NCI-H526 (cell line): ENCODE results near the gene TRA2B.
"Not testable (repeated sequence)": the region's sequence is repeated elsewhere in the genome, so short reads cannot be mapped to it uniquely, and the experiment has no call there.

Experiments used
- DNase-seq, 2 experiments: peaks; one replicate each; lab custom pipeline; 2025; lab: John Stamatoyannopoulos, UW

TRA2B gene

GRCh38 chr3:185927501-185928200 lies 10.2 kb downstream of the TRA2B start:
- no peak for DNase-seq

- no peak for DNase-seq
Measured at GRCh38 chr3:185926445-185926844, 11.4 kb downstream of the TRA2B start.

- DNase-seq = no peak
Measured at GRCh38 chr3:185925353-185925752, 12.5 kb downstream of the TRA2B start.

- no peak for DNase-seq
Measured at GRCh38 chr3:185924375-185924774, 13.4 kb downstream of the TRA2B start.

GRCh38 chr3:185920184-185920583 lies 17.6 kb downstream of the TRA2B start:
- DNase-seq = no peak

GRCh38 chr3:185916042-185916833 lies 21.6 kb downstream of the TRA2B start:
- no peak for DNase-seq

GRCh38 chr3:185915642-185916041 lies 22.2 kb downstream of the TRA2B start:
- no peak for DNase-seq

- DNase-seq = no peak
Measured at GRCh38 chr3:185914911-185915629, 22.7 kb downstream of the TRA2B start.

- DNase-seq = no peak
Measured at GRCh38 chr3:185912929-185913901, 24.6 kb downstream of the TRA2B start.

GRCh38 chr3:185912512-185912911 lies 25.3 kb downstream of the TRA2B start:
- DNase-seq = no peak

GRCh38 chr3:185911076-185911448 lies 26.8 kb downstream of the TRA2B start:
- not testable (repeated sequence) for DNase-seq

- peak in 1 of 2 experiments; percentile 30 for DNase-seq
Measured at GRCh38 chr3:185910322-185911075, 27.3 kb downstream of the TRA2B start.

GRCh38 chr3:185909913-185910312 lies 27.9 kb downstream of the TRA2B start:
- DNase-seq = not testable (repeated sequence)

GRCh38 chr3:185900228-185900627 lies 37.6 kb downstream of the TRA2B start:
- DNase-seq = no peak

- no peak for DNase-seq
Measured at GRCh38 chr3:185896636-185897035, 41.2 kb downstream of the TRA2B start.

- no peak for DNase-seq
Measured at GRCh38 chr3:185887066-185887465, 50.7 kb downstream of the TRA2B start.

- DNase-seq = no peak
Measured at GRCh38 chr3:185884641-185885040, 53.2 kb downstream of the TRA2B start.

- no peak for DNase-seq
Measured at GRCh38 chr3:185881926-185882325, 55.9 kb downstream of the TRA2B start.

- no peak for DNase-seq
Measured at GRCh38 chr3:185880600-185880999, 57.2 kb downstream of the TRA2B start.

- no peak for DNase-seq
Measured at GRCh38 chr3:185878920-185879319, 58.9 kb downstream of the TRA2B start.

GRCh38 chr3:185874119-185874518 lies 63.7 kb downstream of the TRA2B start:
- DNase-seq = peak; percentile 32 to 44
